GM12864 (cell line): Measurements from ENCODE around the gene C8A.

ENCODE experiments used
- DNase-seq: peaks from one replicate; pipeline ENCODE4 v3.0.0-alpha.2; 2011; ENCODE audit warnings: low read depth
- H3K4me3 ChIP-seq: 2 replicates; pipeline ENCODE4 v1.5.1; 2011; ENCODE audit warnings: mild to moderate bottlenecking, low read depth, low read length, control low read depth
- CTCF ChIP-seq: IDR thresholded peaks from 2 replicates; pipeline ENCODE4 v1.5.1; 2011; ENCODE audit warnings: low read depth, mild to moderate bottlenecking, moderate library complexity, low read length, control low read depth, inconsistent platforms; ENCODE audit errors: missing control alignments

C8A gene

GRCh38 chr1:56921479-56921878 lies 66.9 kb downstream of the C8A start:
- no peak overlapping the region for H3K4me3 ChIP-seq
- TF ChIP-seq CTCF: no peak
- no peak for DNase-seq

GRCh38 chr1:56922070-56922469 lies 67.5 kb downstream of the C8A start:
- no peak overlapping the region for H3K4me3 ChIP-seq
- DNase-seq: no peak
- TF ChIP-seq CTCF: no peak

GRCh38 chr1:56922507-56922906 lies 67.9 kb downstream of the C8A start:
- DNase-seq: no peak
- no peak overlapping the region for H3K4me3 ChIP-seq
- TF ChIP-seq CTCF: no peak

- no peak overlapping the region for H3K4me3 ChIP-seq
- no peak for DNase-seq
- TF ChIP-seq CTCF: no peak
Observed at GRCh38 chr1:56923201-56923600, 68.6 kb downstream of the C8A start.

GRCh38 chr1:56924116-56924515 lies 69.5 kb downstream of the C8A start:
- H3K4me3 ChIP-seq: no peak overlapping the region
- no peak for DNase-seq
- no peak for TF ChIP-seq CTCF

- DNase-seq: no peak
- no peak overlapping the region for H3K4me3 ChIP-seq
- no peak for TF ChIP-seq CTCF
Observed at GRCh38 chr1:56925193-56925592, 70.6 kb downstream of the C8A start.

- DNase-seq: no peak
- TF ChIP-seq CTCF: no peak
- no peak overlapping the region for H3K4me3 ChIP-seq
Observed at GRCh38 chr1:56927171-56927570, 72.6 kb downstream of the C8A start.
